Gastroesophageal sphincter (tissue), 4 donors: ENCODE measurements around the gene CSNK1D. TPM values are rescaled to one million over a fixed set of nuclear protein-coding genes. Genes with fewer than 3 reads are reported as not detected.

Source experiments
- ATAC-seq: fragments of 150-250 bp; one replicate; pipeline ENCODE4 v1.9.1; 2016; ENCODE audit warnings: mild to moderate bottlenecking, moderate library complexity
- H3K27ac ChIP-seq, 4 donors: fragments of 200-600 bp; sonication (generic) in 3 of 4; 1 replicate in 3 of 4; 2 replicates in 1 of 4; pipeline ENCODE4 v1.5.1; 2016 to 2019
- H3K27me3 ChIP-seq: fragments of 200-600 bp; sonication (generic); one replicate; pipeline ENCODE4 v1.5.1; 2019
- H3K36me3 ChIP-seq, 2 donors: fragments of 200-600 bp; sonication (generic); one replicate each; pipeline ENCODE4 v1.5.1; 2019; ENCODE audit warnings: control low read depth in 1 of 2
- H3K4me1 ChIP-seq, 3 donors: fragments of 200-600 bp; sonication (generic); 1 replicate in 2 of 3; 2 replicates in 1 of 3; pipeline ENCODE4 v1.5.1; 2016 to 2019; ENCODE audit warnings: control low read depth in 2 of 3
- H3K4me3 ChIP-seq, 2 donors: fragments of 200-600 bp; sonication (generic); one replicate each; pipeline ENCODE4 v1.5.1; 2019; ENCODE audit warnings: mild to moderate bottlenecking in 1 of 2, moderate library complexity in 1 of 2
- H3K9me3 ChIP-seq, 3 donors: fragments of 200-600 bp; sonication (generic); one replicate each; pipeline ENCODE4 v1.5.1; 2017 to 2019; ENCODE audit warnings: control low read depth in 2 of 3
- CTCF ChIP-seq, 4 experiments: fragments of 200-600 bp in 2 of 4; fragments of 450-650 bp in 2 of 4; sonication (generic) in 1 of 4; IDR thresholded peaks; one replicate each; pipeline ENCODE4 v1.5.1; 2017 to 2019; ENCODE audit warnings: antibody characterized with exemption in 4 of 4, mild to moderate bottlenecking in 2 of 4, moderate library complexity in 2 of 4
- EP300 ChIP-seq: sonication (generic); formaldehyde crosslinking; IDR thresholded peaks from one replicate; pipeline ENCODE4 v1.6.1; 2017; ENCODE audit warnings: antibody characterized with exemption, mild to moderate bottlenecking
- POLR2A ChIP-seq, 2 donors: fragments of 450-650 bp; IDR thresholded peaks; one replicate each; pipeline ENCODE4 v1.6.1; 2017; ENCODE audit warnings: antibody characterized with exemption in 2 of 2, mild to moderate bottlenecking in 2 of 2, moderate library complexity in 1 of 2
- POLR2AphosphoS5 ChIP-seq: sonication (generic); formaldehyde crosslinking; IDR thresholded peaks from one replicate; pipeline ENCODE4 v1.6.1; 2017; ENCODE audit warnings: antibody characterized with exemption
- WGBS, 2 donors: methylation state at CpG; one replicate each; pipeline ENCODE4 v1.1.5; 2018; ENCODE audit warnings: low coverage in 1 of 2; 5-methylcytosine and 5-hydroxymethylcytosine counted together
- total RNA-seq, 4 donors: library from RNA; depleted of rRNA; stranded (reverse); fragments of >200 nt; gene quantifications; one replicate each; pipeline ENCODE4 v1.1.0, GENCODE V29; 2016

CSNK1D gene
- total RNA-seq, 4 donors from 2014 or later, result 23.4 to 92.1 (median 72.4) TPM

GRCh38 chr17:82217120-82217529 lies 56.4 kb downstream of the CSNK1D start:
- no peaks in the 10 kb centered on the region for H3K9me3 ChIP-seq
- H3K36me3 ChIP-seq, result no peaks in the 10 kb centered on the region
- no peaks in the 10 kb centered on the region for H3K27me3 ChIP-seq
- H3K27ac ChIP-seq, result peak overlapping the region in 3 of 4 donors; percentile 53 to 75 (median 73)
- WGBS, 2 donors, result 60% methylated on average over 3 of the region's 12 CpGs; no CpG with 5 or more reads in 1 of the 2 donors
- no peak for TF ChIP-seq EP300
- TF ChIP-seq CTCF (IDR thresholded peaks at IDR 0.05), result no peak
- no peak for TF ChIP-seq POLR2A (IDR thresholded peaks at IDR 0.05)
- no peak for TF ChIP-seq POLR2AphosphoS5
- no peak for ATAC-seq
- H3K4me3 ChIP-seq, result no peak overlapping the region
- H3K4me1 ChIP-seq, result peaks cover 0 to 44% (median 7%) of the 10 kb centered on the region in 3 donors

GRCh38 chr17:82216301-82217119 lies 57.0 kb downstream of the CSNK1D start:
- Histone ChIP-seq H3K4me1 (peaks cover 0 to 50% (median 11%) of the 10 kb centered on the region in 3 donors), H3K36me3 (no peaks in the 10 kb centered on the region), H3K27ac (peak overlapping the region in 3 of 4 donors; percentile 53 to 75 (median 73)), H3K27me3 (no peaks in the 10 kb centered on the region), H3K9me3 (no peaks in the 10 kb centered on the region), H3K4me3 (no peak overlapping the region)
- TF ChIP-seq POLR2A (IDR thresholded peaks at IDR 0.05) (no peak), POLR2AphosphoS5 (no peak), CTCF (IDR thresholded peaks at IDR 0.05) (no peak), EP300 (no peak)
- no CpG with 5 or more reads among the region's 17 CpGs for WGBS, 2 donors
- peak; percentile 52 for ATAC-seq

- 73% methylated on average over 6 of the region's 12 CpGs; no CpG with 5 or more reads in 1 of the 2 donors for WGBS, 2 donors
- TF ChIP-seq POLR2A (IDR thresholded peaks at IDR 0.05) (no peak), CTCF (IDR thresholded peaks at IDR 0.05) (no peak), EP300 (no peak), POLR2AphosphoS5 (no peak)
- H3K4me1 ChIP-seq, result peaks cover 0 to 55% (median 11%) of the 10 kb centered on the region in 3 donors
- H3K36me3 ChIP-seq, result no peaks in the 10 kb centered on the region
- H3K4me3 ChIP-seq, result no peak overlapping the region
- H3K27me3 ChIP-seq, result no peaks in the 10 kb centered on the region
- H3K9me3 ChIP-seq, result no peaks in the 10 kb centered on the region
- ATAC-seq, result no peak
- H3K27ac ChIP-seq, result peak overlapping the region in 3 of 4 donors; percentile 53 to 75 (median 73)
Measured at GRCh38 chr17:82215972-82216300, 57.6 kb downstream of the CSNK1D start.

- Histone ChIP-seq H3K36me3 (no peaks in the 10 kb centered on the region), H3K27ac (peak overlapping the region in 3 of 4 donors; percentile 53 to 75 (median 73)), H3K27me3 (no peaks in the 10 kb centered on the region), H3K9me3 (no peaks in the 10 kb centered on the region), H3K4me3 (no peak overlapping the region), H3K4me1 (peaks cover 0 to 55% (median 11%) of the 10 kb centered on the region in 3 donors)
- ATAC-seq, result no peak
- 59 to 74% methylated on average over 10 to 18 of the region's 25 CpGs for WGBS, 2 donors
- TF ChIP-seq POLR2A (IDR thresholded peaks at IDR 0.05), result no peak
- no peak for TF ChIP-seq EP300
- no peak for TF ChIP-seq POLR2AphosphoS5
- no peak for TF ChIP-seq CTCF (IDR thresholded peaks at IDR 0.05)
Measured at GRCh38 chr17:82215095-82215971, 58.2 kb downstream of the CSNK1D start.
